Adipose tissue (tissue), 3 donors: ENCODE measurements around the gene EEFSEC. TPM values are rescaled to one million over a fixed set of nuclear protein-coding genes. Genes with fewer than 3 reads are reported as not detected.

ENCODE experiments used
- H3K27ac ChIP-seq: one replicate; pipeline ENCODE4 v1.5.1; 2013; ENCODE audit warnings: low read depth, low read length
- WGBS, 3 donors: extraction: QIAGEN DNeasy Blood & Tissue Kit; methylation state at CpG; one replicate each; pipeline ENCODE4 v1.1.7; 2013; 5-methylcytosine and 5-hydroxymethylcytosine counted together
- polyA plus RNA-seq, 3 donors: library from polyadenylated mRNA; stranded (reverse); fragments of 200-250 nt; gene quantifications; one replicate each; pipeline ENCODE4 v1.2.3, GENCODE V29; 2013
- donor health status: healthy with polysubstance abuse.
- donor health status: Bipolar disorder and iron deficiency.
- donor health status: healthy.

The EEFSEC gene
- polyA plus RNA-seq, 3 donors: 8.9 to 14.6 (median 9.0) TPM

GRCh38 chr3:128427175-128427857 is 274.0 kb downstream of the EEFSEC start:
- H3K27ac ChIP-seq: no peak overlapping the region
- WGBS, 3 donors: 91 to 94% (median 93%) methylated on average over 15 of the region's 15 CpGs

- 91 to 96% (median 94%) methylated on average over 19 of the region's 19 CpGs for WGBS, 3 donors
- no peak overlapping the region for H3K27ac ChIP-seq
These were observed 274.9 kb downstream of the EEFSEC start for GRCh38 chr3:128427872-128428822.

GRCh38 chr3:128429275-128429674 is 276.0 kb downstream of the EEFSEC start:
- 94 to 96% (median 95%) methylated on average over 14 to 15 of the region's 15 CpGs for WGBS, 3 donors
- no peak overlapping the region for H3K27ac ChIP-seq

- H3K27ac ChIP-seq: no peak overlapping the region
- 90 to 97% (median 95%) methylated on average over 8 of the region's 8 CpGs for WGBS, 3 donors
These were observed 276.5 kb downstream of the EEFSEC start for GRCh38 chr3:128429751-128430150.

GRCh38 chr3:128430301-128430700 is 277.0 kb downstream of the EEFSEC start:
- H3K27ac ChIP-seq: no peak overlapping the region
- 88 to 92% (median 90%) methylated on average over 10 of the region's 10 CpGs for WGBS, 3 donors

GRCh38 chr3:128430731-128431130 is 277.4 kb downstream of the EEFSEC start:
- 86 to 89% (median 87%) methylated on average over 8 of the region's 8 CpGs for WGBS, 3 donors
- no peak overlapping the region for H3K27ac ChIP-seq

- H3K27ac ChIP-seq: no peak overlapping the region
- 71 to 82% (median 73%) methylated on average over 13 of the region's 13 CpGs for WGBS, 3 donors
These were observed 278.6 kb downstream of the EEFSEC start for GRCh38 chr3:128431803-128432300.

GRCh38 chr3:128432301-128432970 is 279.2 kb downstream of the EEFSEC start:
- 8 to 21% (median 12%) methylated on average over 29 to 43 of the region's 43 CpGs for whole genome bisulfite sequencing, 3 donors
- no peak overlapping the region for H3K27ac ChIP-seq

- WGBS, 3 donors: 15 to 27% (median 18%) methylated on average over 28 to 53 of the region's 53 CpGs
- H3K27ac ChIP-seq: no peak overlapping the region
These were observed 279.9 kb downstream of the EEFSEC start for GRCh38 chr3:128432971-128433836.

- no peak overlapping the region for H3K27ac ChIP-seq
- WGBS, 3 donors: 61 to 80% (median 68%) methylated on average over 2 of the region's 2 CpGs
These were observed 280.5 kb downstream of the EEFSEC start for GRCh38 chr3:128433837-128434165.

GRCh38 chr3:128434524-128434923 is 281.2 kb downstream of the EEFSEC start:
- WGBS, 3 donors: 88 to 94% (median 91%) methylated on average over 2 of the region's 2 CpGs
- no peak overlapping the region for H3K27ac ChIP-seq

GRCh38 chr3:128435058-128435457 is 281.8 kb downstream of the EEFSEC start:
- 45 to 93% (median 77%) methylated on average over 6 of the region's 6 CpGs for WGBS, 3 donors
- H3K27ac ChIP-seq: no peak overlapping the region

- no peak overlapping the region for H3K27ac ChIP-seq
- 88 to 96% (median 90%) methylated on average over 5 of the region's 5 CpGs for WGBS, 3 donors
These were observed 282.3 kb downstream of the EEFSEC start for GRCh38 chr3:128435561-128435960.

GRCh38 chr3:128436214-128436613 is 282.9 kb downstream of the EEFSEC start:
- no peak overlapping the region for H3K27ac ChIP-seq
- 62 to 91% (median 77%) methylated on average over 3 of the region's 3 CpGs for WGBS, 3 donors

GRCh38 chr3:128438488-128439072 is 285.3 kb downstream of the EEFSEC start:
- H3K27ac ChIP-seq: no peak overlapping the region
- 63 to 78% (median 78%) methylated on average over 6 of the region's 6 CpGs for WGBS, 3 donors

GRCh38 chr3:128439226-128439625 is 285.9 kb downstream of the EEFSEC start:
- H3K27ac ChIP-seq: no peak overlapping the region
- WGBS, 3 donors: 65 to 71% (median 66%) methylated on average over 3 of the region's 3 CpGs

- no peak overlapping the region for H3K27ac ChIP-seq
- WGBS, 3 donors: 87 to 92% (median 87%) methylated on average over 7 of the region's 7 CpGs
These were observed 288.8 kb downstream of the EEFSEC start for GRCh38 chr3:128442070-128442469.

- 86 to 92% (median 91%) methylated on average over 6 of the region's 6 CpGs for WGBS, 3 donors
- no peak overlapping the region for H3K27ac ChIP-seq
These were observed 289.7 kb downstream of the EEFSEC start for GRCh38 chr3:128442949-128443348.
